ENCODE measurements around the gene SBK2.

- TF ChIP-seq ATF3 (IDR thresholded peaks at IDR 0.05) = no peak
- no peak for TF ChIP-seq ATF3 (CRISPR knock-in tag; conservative IDR thresholded peaks at IDR 0.05)
- TF ChIP-seq JUN (IDR thresholded peaks at IDR 0.05; ENCODE audit: borderline replicate concordance, low read depth, low read length) = no peak
- no peak for TF ChIP-seq JUN (CRISPR knock-in tag; IDR thresholded peaks at IDR 0.05; ENCODE audit: borderline replicate concordance)
- TF ChIP-seq DACH1 (IDR thresholded peaks at IDR 0.05; ENCODE audit: partially characterized antibody) = no peak
- TF ChIP-seq CAMTA2 (CRISPR knock-in tag; conservative IDR thresholded peaks at IDR 0.05) = no peak
- no peak for TF ChIP-seq ZNF12 (CRISPR knock-in tag; IDR thresholded peaks at IDR 0.05)
- TF ChIP-seq TAF1 (IDR thresholded peaks at IDR 0.05; ENCODE audit: control insufficient read depth, extremely low read depth, insufficient read depth, low read length, severe bottlenecking) = no peak
These were observed 29.9 kb upstream of the SBK2 start for GRCh38 chr19:55566823-55567222.
